ENCODE results near the gene KIF12.

KIF12 gene

DNA sequence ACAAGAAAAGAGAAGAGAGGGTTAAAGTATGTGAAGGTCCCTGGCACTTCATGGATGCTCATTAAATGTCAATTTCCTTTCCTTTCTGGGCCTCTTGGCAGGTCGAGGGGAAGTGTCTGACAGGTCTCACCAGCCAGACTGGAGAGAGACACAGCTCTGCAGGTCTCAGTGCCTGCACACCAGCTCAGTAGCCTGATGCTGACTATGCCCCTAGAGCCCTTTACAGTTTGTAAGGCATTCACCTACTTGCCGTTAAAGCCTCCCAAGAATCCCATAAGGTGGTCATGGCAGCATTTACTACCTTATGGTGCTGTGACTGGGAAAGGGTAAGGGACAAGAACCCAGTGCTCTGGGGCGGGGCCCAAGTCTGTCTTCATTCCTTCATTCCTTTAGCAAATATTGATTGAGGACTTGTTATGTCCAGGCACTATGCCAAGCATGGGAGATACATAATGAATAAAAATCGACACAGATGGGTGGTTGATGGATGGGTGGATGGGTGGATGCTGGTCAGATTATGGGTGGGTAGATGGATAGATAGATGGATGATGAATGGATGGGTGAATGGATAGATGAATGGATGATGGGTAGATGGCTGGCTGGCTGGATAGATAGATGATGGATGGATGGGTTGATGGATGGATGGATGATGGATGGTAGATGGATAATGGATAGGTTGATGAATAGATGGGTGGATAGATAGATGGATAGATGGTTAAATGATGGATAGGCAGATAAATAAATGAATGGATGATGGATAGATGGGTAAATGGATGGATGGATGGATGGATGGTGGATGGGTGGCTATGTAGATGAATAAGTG lies 21.3 kb upstream of the KIF12 start:
- no peak overlapping the region for H3K4me3 ChIP-seq (ENCODE audit: low read depth, low read length)
- no peak overlapping the region for H2AFZ ChIP-seq
- no peaks in the 10 kb centered on the region for H3K4me1 ChIP-seq
- no peak overlapping the region for H3K9ac ChIP-seq
- H3K4me2 ChIP-seq (ENCODE audit: low read length), result no peak overlapping the region
- H3K27ac ChIP-seq, result no peak overlapping the region
- TF ChIP-seq, protein P1, sequence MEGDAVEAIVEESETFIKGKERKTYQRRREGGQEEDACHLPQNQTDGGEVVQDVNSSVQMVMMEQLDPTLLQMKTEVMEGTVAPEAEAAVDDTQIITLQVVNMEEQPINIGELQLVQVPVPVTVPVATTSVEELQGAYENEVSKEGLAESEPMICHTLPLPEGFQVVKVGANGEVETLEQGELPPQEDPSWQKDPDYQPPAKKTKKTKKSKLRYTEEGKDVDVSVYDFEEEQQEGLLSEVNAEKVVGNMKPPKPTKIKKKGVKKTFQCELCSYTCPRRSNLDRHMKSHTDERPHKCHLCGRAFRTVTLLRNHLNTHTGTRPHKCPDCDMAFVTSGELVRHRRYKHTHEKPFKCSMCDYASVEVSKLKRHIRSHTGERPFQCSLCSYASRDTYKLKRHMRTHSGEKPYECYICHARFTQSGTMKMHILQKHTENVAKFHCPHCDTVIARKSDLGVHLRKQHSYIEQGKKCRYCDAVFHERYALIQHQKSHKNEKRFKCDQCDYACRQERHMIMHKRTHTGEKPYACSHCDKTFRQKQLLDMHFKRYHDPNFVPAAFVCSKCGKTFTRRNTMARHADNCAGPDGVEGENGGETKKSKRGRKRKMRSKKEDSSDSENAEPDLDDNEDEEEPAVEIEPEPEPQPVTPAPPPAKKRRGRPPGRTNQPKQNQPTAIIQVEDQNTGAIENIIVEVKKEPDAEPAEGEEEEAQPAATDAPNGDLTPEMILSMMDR (IDR thresholded peaks at IDR 0.05), result no peak
- no peaks in the 10 kb centered on the region for H3K36me3 ChIP-seq (ENCODE audit: control insufficient read depth, insufficient read depth, low read length)
- H3K79me2 ChIP-seq, result no peaks in the 10 kb centered on the region
- H3K27me3 ChIP-seq (ENCODE audit: control insufficient read depth, insufficient read depth, low read length), result no peaks in the 10 kb centered on the region
- no peaks in the 10 kb centered on the region for H3K9me3 ChIP-seq (ENCODE audit: control insufficient read depth, low read length)

GRCh38 chr9:114119242-114120191 lies 20.4 kb upstream of the KIF12 start:
- H3K27ac ChIP-seq, result no peak overlapping the region
- H3K4me2 ChIP-seq (ENCODE audit: low read length), result no peak overlapping the region
- H3K79me2 ChIP-seq, result no peaks in the 10 kb centered on the region
- H3K9ac ChIP-seq, result no peak overlapping the region
- no peaks in the 10 kb centered on the region for H3K36me3 ChIP-seq (ENCODE audit: control insufficient read depth, insufficient read depth, low read length)
- H3K4me3 ChIP-seq (ENCODE audit: low read depth, low read length), result no peak overlapping the region
- H2AFZ ChIP-seq, result no peak overlapping the region
- TF ChIP-seq, protein P1 (IDR thresholded peaks at IDR 0.05), result no peak
- H3K9me3 ChIP-seq (ENCODE audit: control insufficient read depth, low read length), result no peaks in the 10 kb centered on the region
- no peaks in the 10 kb centered on the region for H3K4me1 ChIP-seq
- H3K27me3 ChIP-seq (ENCODE audit: control insufficient read depth, insufficient read depth, low read length), result no peaks in the 10 kb centered on the region

GRCh38 chr9:114117996-114118830 lies 19.1 kb upstream of the KIF12 start:
- Histone ChIP-seq H3K27me3 (ENCODE audit: control insufficient read depth, insufficient read depth, low read length) (no peaks in the 10 kb centered on the region), H3K4me2 (ENCODE audit: low read length) (no peak overlapping the region), H2AFZ (no peak overlapping the region), H3K79me2 (no peaks in the 10 kb centered on the region), H3K9me3 (ENCODE audit: control insufficient read depth, low read length) (no peaks in the 10 kb centered on the region), H3K36me3 (ENCODE audit: control insufficient read depth, insufficient read depth, low read length) (no peaks in the 10 kb centered on the region), H3K4me1 (no peaks in the 10 kb centered on the region), H3K27ac (no peak overlapping the region), H3K4me3 (ENCODE audit: low read depth, low read length) (no peak overlapping the region), H3K9ac (no peak overlapping the region)
- TF ChIP-seq, protein P1 (IDR thresholded peaks at IDR 0.05), result no peak

- TF ChIP-seq, protein P1 (IDR thresholded peaks at IDR 0.05), result no peak
- H3K27me3 ChIP-seq (ENCODE audit: control insufficient read depth, insufficient read depth, low read length), result no peaks in the 10 kb centered on the region
- H3K27ac ChIP-seq, result no peak overlapping the region
Observed at GRCh38 chr9:114117614-114117995, 18.5 kb upstream of the KIF12 start.

More at GRCh38 chr9:114117614-114117995, 18.5 kb upstream of the KIF12 start:
- Histone ChIP-seq H3K4me2 (ENCODE audit: low read length) (no peak overlapping the region), H3K9ac (no peak overlapping the region), H2AFZ (no peak overlapping the region), H3K4me3 (ENCODE audit: low read depth, low read length) (no peak overlapping the region), H3K36me3 (ENCODE audit: control insufficient read depth, insufficient read depth, low read length) (no peaks in the 10 kb centered on the region), H3K79me2 (no peaks in the 10 kb centered on the region), H3K9me3 (ENCODE audit: control insufficient read depth, low read length) (no peaks in the 10 kb centered on the region), H3K4me1 (no peaks in the 10 kb centered on the region)
